PC-9 (cell line): ENCODE results near the gene CFAP92.

Source experiments
- CTCF ChIP-seq: fragments of 200-600 bp; sonication (generic); conservative IDR thresholded peaks from 2 replicates; pipeline ENCODE4 v1.6.1; 2017; ENCODE audit warnings: mixed run types, antibody characterized with exemption, mild to moderate bottlenecking, moderate library complexity
- EZH2 ChIP-seq: fragments of 200-600 bp; sonication (generic); IDR thresholded peaks from 2 replicates; pipeline ENCODE4 v1.8.0; 2017; ENCODE audit warnings: antibody characterized with exemption, low read depth

- TF ChIP-seq CTCF (no peak), EZH2 (no peak)
These were observed 24.9 kb upstream of the CFAP92 start for GRCh38 chr3:129018751-129019150.
